Measurements from ENCODE around the gene APOBEC4. TPM values are rescaled to one million over a fixed set of nuclear protein-coding genes. Genes with fewer than 3 reads are reported as not detected.

APOBEC4 gene
- total RNA-seq, 1 experiment from 2014 or later, result not detected

- CTCF ChIA-PET, result no interaction called here
- H3K4me1 ChIP-seq (ENCODE audit: insufficient read depth, low read length), result no peaks in the 10 kb centered on the region
- H4K20me1 ChIP-seq (ENCODE audit: low read length), result no peaks in the 10 kb centered on the region
- H3K27me3 ChIP-seq (ENCODE audit: low read length), result no peaks in the 10 kb centered on the region
- H3K27ac ChIP-seq (ENCODE audit: low read length), result no peak overlapping the region
- no peaks in the 10 kb centered on the region for H3K9me3 ChIP-seq (ENCODE audit: low read length)
- DNase-seq, result no peak
- H3K79me2 ChIP-seq (ENCODE audit: low read length), result no peaks in the 10 kb centered on the region
- BruUV-seq (replicated peaks), result no TSS peak
- no peaks in the 10 kb centered on the region for H3K36me3 ChIP-seq (ENCODE audit: low read depth, low read length)
- no peak overlapping the region for H3K4me3 ChIP-seq (ENCODE audit: low read length)
- H2AFZ ChIP-seq (ENCODE audit: low read length), result no peak overlapping the region
- ATAC-seq, result no peak
- TF ChIP-seq EZH2phosphoT487 (IDR thresholded peaks at IDR 0.05; ENCODE audit: borderline replicate concordance, low read length) (no peak), EZH2 (IDR thresholded peaks at IDR 0.05; ENCODE audit: low read length, unreplicated experiment) (no peak), CTCF (conservative IDR thresholded peaks at IDR 0.05; ENCODE audit: low read depth, low read length) (no peak)
- no peak overlapping the region for H3K9ac ChIP-seq (ENCODE audit: low read length)
- H3K4me2 ChIP-seq (ENCODE audit: low read length), result no peak overlapping the region
- no peaks in the 10 kb centered on the region for H3F3A ChIP-seq (ENCODE audit: low read length, unreplicated experiment)
- no peaks in the 10 kb centered on the region for H3K9me2 ChIP-seq (replicated peaks; ENCODE audit: low read length)
- POLR2A ChIA-PET (ENCODE audit: unreplicated experiment), result interaction anchor here (0.6 kb wide), 1 partner anchor 10 kb away, joined by 8 read pairs; no protein-coding TSS in a partner anchor
- intact Hi-C loops (cut with micrococcal nuclease), result no loop called here
Measured at GRCh38 chr1:183674886-183675285, 21.8 kb upstream of the APOBEC4 start.

GRCh38 chr1:183674339-183674738, 21.2 kb upstream of the APOBEC4 start:
- ChIA-PET POLR2A (ENCODE audit: unreplicated experiment) (interaction anchor here (0.6 kb wide), 1 partner anchor 11 kb away, joined by 8 read pairs; no protein-coding TSS in a partner anchor), CTCF (no interaction called here)
- no peak for TF ChIP-seq EZH2phosphoT487 (IDR thresholded peaks at IDR 0.05; ENCODE audit: borderline replicate concordance, low read length)
- TF ChIP-seq CTCF (conservative IDR thresholded peaks at IDR 0.05; ENCODE audit: low read depth, low read length), result no peak
- no peak for TF ChIP-seq EZH2 (IDR thresholded peaks at IDR 0.05; ENCODE audit: low read length, unreplicated experiment)
- H3K4me3 ChIP-seq (ENCODE audit: low read length), result no peak overlapping the region
- intact Hi-C loops (cut with micrococcal nuclease), result no loop called here
- no peak overlapping the region for H3K9ac ChIP-seq (ENCODE audit: low read length)
- no peaks in the 10 kb centered on the region for H3K9me3 ChIP-seq (ENCODE audit: low read length)
- no peak overlapping the region for H2AFZ ChIP-seq (ENCODE audit: low read length)
- H3K27me3 ChIP-seq (ENCODE audit: low read length), result no peaks in the 10 kb centered on the region
- H3F3A ChIP-seq (ENCODE audit: low read length, unreplicated experiment), result no peaks in the 10 kb centered on the region
- no peaks in the 10 kb centered on the region for H3K79me2 ChIP-seq (ENCODE audit: low read length)
- no peaks in the 10 kb centered on the region for H3K4me1 ChIP-seq (ENCODE audit: insufficient read depth, low read length)
- no peak overlapping the region for H3K27ac ChIP-seq (ENCODE audit: low read length)
- DNase-seq, result no peak
- no TSS peak for BruUV-seq (replicated peaks)
- H3K9me2 ChIP-seq (replicated peaks; ENCODE audit: low read length), result no peaks in the 10 kb centered on the region
- H3K4me2 ChIP-seq (ENCODE audit: low read length), result no peak overlapping the region
- no peak for ATAC-seq
- H4K20me1 ChIP-seq (ENCODE audit: low read length), result no peaks in the 10 kb centered on the region
- H3K36me3 ChIP-seq (ENCODE audit: low read depth, low read length), result no peaks in the 10 kb centered on the region

GRCh38 chr1:183673605-183674323, 20.6 kb upstream of the APOBEC4 start:
- H3K4me2 ChIP-seq (ENCODE audit: low read length), result no peak overlapping the region
- H3K4me1 ChIP-seq (ENCODE audit: insufficient read depth, low read length), result no peaks in the 10 kb centered on the region
- DNase-seq (no peak), ATAC-seq (no peak)
- no peak overlapping the region for H2AFZ ChIP-seq (ENCODE audit: low read length)
- no peaks in the 10 kb centered on the region for H3K9me2 ChIP-seq (replicated peaks; ENCODE audit: low read length)
- TF ChIP-seq EZH2 (IDR thresholded peaks at IDR 0.05; ENCODE audit: low read length, unreplicated experiment) (no peak), EZH2phosphoT487 (IDR thresholded peaks at IDR 0.05; ENCODE audit: borderline replicate concordance, low read length) (no peak), CTCF (conservative IDR thresholded peaks at IDR 0.05; ENCODE audit: low read depth, low read length) (no peak)
- CTCF ChIA-PET, result no interaction called here
- no peaks in the 10 kb centered on the region for H3K27me3 ChIP-seq (ENCODE audit: low read length)
- POLR2A ChIA-PET (ENCODE audit: unreplicated experiment), result no interaction called here
- no peaks in the 10 kb centered on the region for H3K9me3 ChIP-seq (ENCODE audit: low read length)
- no peak overlapping the region for H3K4me3 ChIP-seq (ENCODE audit: low read length)
- no peaks in the 10 kb centered on the region for H3F3A ChIP-seq (ENCODE audit: low read length, unreplicated experiment)
- intact Hi-C loops (cut with micrococcal nuclease), result no loop called here
- no TSS peak for BruUV-seq (replicated peaks)
- no peak overlapping the region for H3K9ac ChIP-seq (ENCODE audit: low read length)
- H4K20me1 ChIP-seq (ENCODE audit: low read length), result no peaks in the 10 kb centered on the region
- H3K36me3 ChIP-seq (ENCODE audit: low read depth, low read length), result no peaks in the 10 kb centered on the region
- H3K27ac ChIP-seq (ENCODE audit: low read length), result no peak overlapping the region
- no peaks in the 10 kb centered on the region for H3K79me2 ChIP-seq (ENCODE audit: low read length)

All from PC-3 (cell line).